Measurements from ENCODE around the gene TNFRSF13B.
"Not testable (repeated sequence)": the region's sequence is repeated elsewhere in the genome, so short reads cannot be mapped to it uniquely, and the experiment has no call there.

The TNFRSF13B gene

DNA sequence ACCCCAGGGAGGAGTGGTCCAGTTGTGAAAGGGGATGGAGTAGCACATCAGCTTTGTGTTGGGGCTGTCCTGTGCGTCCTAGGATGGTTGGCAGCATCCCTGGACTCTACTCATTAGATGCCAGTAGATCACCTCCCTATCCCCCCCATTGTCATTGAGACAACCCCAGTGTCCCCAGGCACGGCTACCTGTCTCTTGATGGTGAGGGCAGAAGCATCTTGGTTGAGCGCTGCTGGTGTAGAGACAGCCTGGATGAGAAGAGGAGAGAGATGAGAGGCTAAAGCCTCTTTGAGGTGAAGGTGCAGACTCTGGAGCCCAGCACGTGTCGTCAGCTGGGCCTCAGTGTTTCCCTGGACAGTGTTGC is 55.4 kb downstream of the TNFRSF13B start:
- DNase-seq = no peak
- H3K4me1 Mint-ChIP-seq (ENCODE audit: low read depth) = peaks cover 10% of the 10 kb centered on the region
- no peak overlapping the region for H3K4me3 Mint-ChIP-seq
- H3K36me3 Mint-ChIP-seq (ENCODE audit: low read depth) = no peaks in the 10 kb centered on the region
- H3K27ac Mint-ChIP-seq = no peak overlapping the region
- H3K27me3 Mint-ChIP-seq = peaks cover under 1% of the 10 kb centered on the region
- H3K9me3 Mint-ChIP-seq = no peaks in the 10 kb centered on the region

DNA sequence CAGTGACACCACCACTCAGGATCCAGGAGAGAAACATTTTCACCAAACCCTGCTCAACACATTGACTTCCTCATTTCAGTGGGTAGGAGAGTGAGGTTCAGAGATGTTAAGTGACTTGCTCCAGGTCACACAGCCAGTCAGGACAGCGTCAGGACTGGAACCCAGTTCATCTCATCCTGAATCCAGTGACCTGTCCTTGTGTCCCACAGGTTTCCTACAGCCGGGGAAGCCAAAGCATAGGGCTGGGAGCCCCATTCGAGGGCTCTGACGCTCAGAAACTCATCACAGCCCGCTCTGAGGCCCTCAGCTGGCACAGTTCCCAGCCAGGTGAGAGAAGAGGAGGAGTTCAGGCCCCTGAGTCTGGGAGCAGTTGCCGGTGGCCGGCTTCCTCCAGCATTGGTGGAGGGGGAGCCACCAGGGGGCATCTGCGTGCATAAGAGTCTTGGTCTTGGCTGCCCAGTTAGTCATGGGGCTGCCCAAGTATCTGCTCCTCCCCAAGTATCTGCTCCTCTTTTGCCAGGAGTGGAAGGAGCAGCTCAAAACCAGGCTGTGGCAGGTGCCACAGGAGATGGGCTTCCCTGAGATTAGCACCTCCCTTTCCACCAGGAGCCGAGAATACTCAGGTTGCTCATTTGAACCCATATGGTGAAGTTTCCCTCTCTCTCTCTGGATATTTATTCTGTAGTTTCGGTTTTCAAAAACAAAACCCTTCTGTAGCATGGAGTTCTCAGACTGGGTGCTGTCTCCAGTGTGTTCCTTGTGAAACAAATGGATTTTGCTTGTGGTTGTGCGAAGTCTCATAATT is 56.0 kb downstream of the TNFRSF13B start:
- DNase-seq = peak; percentile 37
- Mint-ChIP-seq H3K36me3 (ENCODE audit: low read depth) (no peaks in the 10 kb centered on the region), H3K27me3 (peaks cover 3% of the 10 kb centered on the region), H3K9me3 (no peaks in the 10 kb centered on the region), H3K27ac (no peak overlapping the region), H3K4me1 (ENCODE audit: low read depth) (peaks cover 13% of the 10 kb centered on the region), H3K4me3 (no peak overlapping the region)

DNA sequence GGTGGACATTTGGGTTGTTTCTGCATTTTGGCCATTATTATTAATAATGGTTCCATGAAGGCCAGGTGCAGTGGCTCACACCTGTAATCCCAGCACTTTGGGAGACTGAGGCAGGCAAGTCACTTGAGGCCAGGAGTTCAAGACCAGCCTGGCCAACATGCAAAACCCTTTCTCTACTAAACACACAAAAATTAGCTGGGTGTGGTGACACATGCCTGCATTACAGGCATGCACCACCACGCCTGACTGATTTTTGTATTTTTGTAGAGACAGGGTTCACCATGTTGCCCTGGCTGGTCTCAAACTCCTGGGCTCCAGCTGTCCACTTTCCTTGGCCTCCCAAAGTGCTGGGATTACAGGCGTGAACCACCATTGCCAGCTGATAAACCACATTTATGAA is 58.5 kb downstream of the TNFRSF13B start:
- Mint-ChIP-seq H3K4me1 (ENCODE audit: low read depth) (peaks cover 25% of the 10 kb centered on the region), H3K36me3 (ENCODE audit: low read depth) (no peaks in the 10 kb centered on the region)

GRCh38 chr17:16912021-16912962 is 59.6 kb downstream of the TNFRSF13B start:
- Mint-ChIP-seq H3K4me3 (no peak overlapping the region), H3K27me3 (peaks cover 11% of the 10 kb centered on the region), H3K36me3 (ENCODE audit: low read depth) (no peaks in the 10 kb centered on the region), H3K9me3 (no peaks in the 10 kb centered on the region), H3K4me1 (ENCODE audit: low read depth) (peaks cover 26% of the 10 kb centered on the region), H3K27ac (no peak overlapping the region)
- DNase-seq = peak; percentile 25

More for the DNA sequence above, 58.5 kb downstream of the TNFRSF13B start:
- Mint-ChIP-seq H3K27me3 (peaks cover 8% of the 10 kb centered on the region), H3K27ac (no peak overlapping the region), H3K4me3 (no peak overlapping the region), H3K9me3 (no peaks in the 10 kb centered on the region)
- DNase-seq = no peak

DNA sequence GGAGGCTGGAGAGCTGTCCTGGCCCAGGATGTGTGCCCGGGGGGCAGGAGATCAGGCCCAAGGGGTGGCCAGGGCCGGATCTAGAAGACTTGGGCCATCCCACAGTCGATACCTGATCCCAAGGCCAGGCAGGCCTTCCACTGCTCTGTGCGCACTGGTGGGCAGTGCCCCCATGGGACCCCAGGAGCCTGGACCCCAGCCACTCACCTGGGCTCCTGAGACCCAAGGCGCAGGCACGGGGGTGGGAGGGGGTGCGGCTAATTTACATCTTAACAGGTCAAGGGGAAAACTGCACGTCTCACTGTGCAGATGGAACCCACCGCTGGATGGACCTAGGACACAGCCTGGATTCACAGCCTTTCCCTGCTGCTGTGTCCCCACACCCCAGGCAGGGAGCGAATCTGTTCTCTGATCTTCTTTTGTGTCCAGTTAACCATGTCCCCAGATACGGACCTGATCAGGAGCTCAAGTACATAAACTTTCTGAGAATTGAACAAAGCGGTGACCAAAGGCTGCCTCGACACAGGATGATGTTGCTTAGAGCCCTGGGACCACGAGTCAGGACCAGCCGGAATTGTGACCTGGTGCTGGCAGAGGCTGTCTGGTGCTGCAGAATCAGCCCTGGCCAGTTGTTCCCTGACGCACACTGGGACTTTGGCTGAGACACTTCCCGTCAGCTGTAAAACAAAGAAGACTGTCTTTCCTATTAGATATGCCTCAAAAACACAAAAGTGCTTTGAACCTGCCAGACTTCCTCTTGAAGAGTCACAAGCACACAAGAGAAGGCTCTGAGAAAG is 60.6 kb downstream of the TNFRSF13B start:
- Mint-ChIP-seq H3K4me3 (no peak overlapping the region), H3K4me1 (ENCODE audit: low read depth) (peaks cover 34% of the 10 kb centered on the region)

GRCh38 chr17:16910341-16910740 is 61.6 kb downstream of the TNFRSF13B start:
- Mint-ChIP-seq H3K9me3 (no peaks in the 10 kb centered on the region), H3K4me1 (ENCODE audit: low read depth) (peaks cover 36% of the 10 kb centered on the region)

More for the DNA sequence above, 60.6 kb downstream of the TNFRSF13B start:
- H3K27ac Mint-ChIP-seq = no peak overlapping the region
- H3K9me3 Mint-ChIP-seq = no peaks in the 10 kb centered on the region
- H3K27me3 Mint-ChIP-seq = peaks cover 14% of the 10 kb centered on the region
- DNase-seq = peak; percentile 29
- no peaks in the 10 kb centered on the region for H3K36me3 Mint-ChIP-seq (ENCODE audit: low read depth)

GRCh38 chr17:16909472-16910246 is 62.3 kb downstream of the TNFRSF13B start:
- Mint-ChIP-seq H3K9me3 (no peaks in the 10 kb centered on the region), H3K27me3 (peaks cover 23% of the 10 kb centered on the region), H3K36me3 (ENCODE audit: low read depth) (no peaks in the 10 kb centered on the region), H3K4me1 (ENCODE audit: low read depth) (peaks cover 36% of the 10 kb centered on the region), H3K4me3 (no peak overlapping the region), H3K27ac (no peak overlapping the region)
- DNase-seq = no peak

More at GRCh38 chr17:16910341-16910740, 61.6 kb downstream of the TNFRSF13B start:
- no peaks in the 10 kb centered on the region for H3K36me3 Mint-ChIP-seq (ENCODE audit: low read depth)
- H3K27me3 Mint-ChIP-seq = peaks cover 20% of the 10 kb centered on the region
- no peak overlapping the region for H3K4me3 Mint-ChIP-seq
- DNase-seq = no peak
- H3K27ac Mint-ChIP-seq = no peak overlapping the region

DNA sequence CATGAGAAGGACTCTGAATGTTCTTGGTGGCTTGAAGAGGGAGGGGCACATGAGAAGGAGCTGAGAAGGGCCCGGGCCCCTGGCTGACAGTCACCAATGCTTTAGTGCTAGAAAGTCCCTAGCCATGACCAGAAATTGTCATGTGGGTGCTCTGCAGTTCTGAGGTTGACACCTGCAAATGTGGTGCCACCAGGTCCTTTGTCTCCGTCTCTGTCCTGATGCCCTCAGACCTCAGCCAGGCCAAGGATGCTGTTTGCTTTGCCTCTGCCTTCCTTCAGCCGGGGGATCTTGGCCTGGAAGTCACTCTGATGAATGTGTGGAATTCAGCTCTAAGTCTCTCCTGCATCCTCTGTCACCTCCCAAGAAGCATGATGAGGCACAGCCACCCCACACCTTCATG is 63.6 kb downstream of the TNFRSF13B start:
- H3K27ac Mint-ChIP-seq = no peak overlapping the region
- no peak for DNase-seq
- H3K4me3 Mint-ChIP-seq = no peak overlapping the region
- H3K9me3 Mint-ChIP-seq = no peaks in the 10 kb centered on the region
- peaks cover 27% of the 10 kb centered on the region for H3K27me3 Mint-ChIP-seq
- no peaks in the 10 kb centered on the region for H3K36me3 Mint-ChIP-seq (ENCODE audit: low read depth)
- H3K4me1 Mint-ChIP-seq (ENCODE audit: low read depth) = peaks cover 36% of the 10 kb centered on the region

DNA sequence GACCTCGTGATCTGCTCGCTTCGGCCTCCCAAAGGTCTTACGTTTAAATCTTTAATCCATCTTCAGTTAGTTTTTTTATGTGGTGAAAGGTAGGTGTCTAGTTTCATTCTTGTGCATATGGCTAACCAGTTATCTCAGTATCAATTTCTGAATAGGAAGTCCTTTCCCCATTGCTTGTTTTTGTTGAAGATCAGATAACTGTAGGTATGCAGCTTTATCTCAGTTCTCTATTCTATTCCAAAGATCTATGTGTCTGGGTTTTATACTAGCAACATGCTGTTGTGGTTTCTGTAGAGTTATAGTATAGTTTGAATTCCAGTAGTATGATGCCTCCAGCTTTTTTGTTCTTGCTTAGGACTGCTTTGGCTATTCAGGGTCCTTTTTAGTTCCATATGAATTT is 65.2 kb downstream of the TNFRSF13B start:
- Mint-ChIP-seq H3K9me3 (no peaks in the 10 kb centered on the region), H3K4me3 (no peak overlapping the region), H3K27me3 (peaks cover 42% of the 10 kb centered on the region), H3K4me1 (ENCODE audit: low read depth) (peaks cover 28% of the 10 kb centered on the region), H3K27ac (no peak overlapping the region), H3K36me3 (ENCODE audit: low read depth) (no peaks in the 10 kb centered on the region)
- DNase-seq = no peak

GRCh38 chr17:16905593-16906191 is 66.2 kb downstream of the TNFRSF13B start:
- Mint-ChIP-seq H3K9me3 (no peaks in the 10 kb centered on the region), H3K27ac (no peak overlapping the region), H3K36me3 (ENCODE audit: low read depth) (no peaks in the 10 kb centered on the region), H3K4me1 (ENCODE audit: low read depth) (peaks cover 20% of the 10 kb centered on the region), H3K27me3 (peaks cover 49% of the 10 kb centered on the region), H3K4me3 (no peak overlapping the region)
- no peak for DNase-seq

GRCh38 chr17:16903070-16903469 is 68.8 kb downstream of the TNFRSF13B start:
- Mint-ChIP-seq H3K27me3 (peaks cover 49% of the 10 kb centered on the region), H3K4me1 (ENCODE audit: low read depth) (peaks cover 11% of the 10 kb centered on the region)
- H3K4me3 Mint-ChIP-seq; DNase-seq; H3K36me3 Mint-ChIP-seq (ENCODE audit: low read depth); H3K27ac Mint-ChIP-seq; H3K9me3 Mint-ChIP-seq: not testable (repeated sequence)

DNA sequence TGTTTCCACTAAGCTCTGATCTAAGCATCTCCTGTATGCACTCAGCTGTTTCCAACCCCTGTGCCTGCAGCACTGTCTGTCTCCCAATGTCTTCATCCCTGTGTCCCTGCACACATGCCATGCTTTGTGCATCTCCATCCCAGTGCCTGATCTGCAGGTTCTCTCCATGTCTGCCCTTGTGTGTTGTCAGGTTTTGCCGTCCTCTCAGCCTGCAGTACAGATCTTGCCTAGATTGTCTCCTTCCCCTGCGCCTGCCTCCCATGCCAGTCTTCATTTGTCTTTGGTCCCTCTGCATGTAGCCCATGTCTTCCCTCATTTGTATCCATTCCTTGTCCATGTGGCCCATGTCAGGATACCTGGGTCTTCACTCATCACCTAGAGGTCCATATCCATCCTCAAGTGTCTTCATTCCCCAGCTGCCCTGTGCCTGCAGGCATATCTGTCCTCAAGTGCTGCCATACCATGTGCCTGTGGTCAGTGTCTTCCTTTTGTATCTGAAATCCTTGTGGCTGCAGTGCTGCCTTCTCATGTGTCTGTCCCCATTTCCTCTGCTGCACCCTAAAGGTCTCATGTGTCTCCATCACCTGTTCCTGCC is 71.5 kb downstream of the TNFRSF13B start:
- no peak overlapping the region for H3K27ac Mint-ChIP-seq

GRCh38 chr17:16897211-16897896 is 74.6 kb downstream of the TNFRSF13B start:
- not testable (repeated sequence) for H3K4me3 Mint-ChIP-seq; H3K36me3 Mint-ChIP-seq (ENCODE audit: low read depth); H3K9me3 Mint-ChIP-seq; H3K27ac Mint-ChIP-seq; H3K4me1 Mint-ChIP-seq (ENCODE audit: low read depth); DNase-seq
- peaks cover 24% of the 10 kb centered on the region for H3K27me3 Mint-ChIP-seq

More for the DNA sequence above, 71.5 kb downstream of the TNFRSF13B start:
- Mint-ChIP-seq H3K4me3 (no peak overlapping the region), H3K9me3 (no peaks in the 10 kb centered on the region), H3K4me1 (ENCODE audit: low read depth) (no peaks in the 10 kb centered on the region), H3K27me3 (peaks cover 40% of the 10 kb centered on the region), H3K36me3 (ENCODE audit: low read depth) (no peaks in the 10 kb centered on the region)
- DNase-seq = no peak

Measured in activated T-cell treated with anti-CD3 and anti-CD28 coated beads, Interleukin-2, amount 50 U/mL, for 24 hours (primary cell).